Measurements from ENCODE around the gene PPIF. TPM values are rescaled to one million over a fixed set of nuclear protein-coding genes. Genes with fewer than 3 reads are reported as not detected.
A peak's percentile ranks its signal among the peaks of the same experiment; 100 is the strongest.

Gene PPIF
- polyA plus RNA-seq, 1 donor (not counting 4 experiments of a cell fraction or from before 2014, with no cell fraction given) = 71.3 TPM

DNA sequence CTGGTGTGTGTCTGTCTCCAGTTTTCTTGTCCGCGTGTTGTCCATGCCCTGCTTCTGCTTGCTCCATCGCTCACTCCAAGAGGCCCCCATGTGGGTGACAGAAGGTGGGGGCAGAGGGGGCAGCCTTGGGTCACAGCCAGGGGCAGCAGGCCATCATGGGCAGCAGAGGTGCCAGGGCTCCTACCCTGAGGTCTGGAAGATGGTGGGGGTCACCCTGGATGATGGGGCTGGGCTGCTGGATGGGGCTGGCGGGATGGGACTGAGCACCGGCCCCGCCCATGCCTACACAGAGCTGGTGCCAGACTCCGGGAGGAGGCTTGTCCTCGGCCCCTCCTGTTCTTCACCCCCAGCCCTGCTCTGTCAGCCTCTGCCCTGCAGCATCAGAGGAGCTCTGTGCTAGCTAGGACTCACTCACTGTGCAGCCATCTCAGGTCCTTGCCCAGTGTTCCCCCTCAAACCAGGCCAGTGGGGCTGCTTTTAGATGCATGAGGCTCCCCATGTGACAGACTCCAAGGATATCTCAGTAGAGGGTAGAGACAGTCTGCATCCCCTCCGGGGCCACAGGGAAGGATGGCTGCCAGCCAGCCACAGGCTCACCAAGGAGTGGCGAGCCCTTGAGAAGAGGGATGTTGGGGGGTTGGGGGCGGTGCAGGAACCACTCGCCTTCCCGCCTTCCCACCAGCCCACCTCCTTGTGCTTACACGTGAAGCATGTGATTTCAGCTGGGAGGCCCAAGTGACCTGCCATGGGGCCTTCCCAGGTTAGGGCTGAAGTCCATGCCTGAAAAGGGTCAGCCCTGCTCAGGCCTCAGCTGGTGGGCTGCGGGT is 35.5 kb upstream of the PPIF start:
- DNase-seq (ENCODE audit: low read depth, low spot score) (no peak), FAIRE-seq (no peak)
- Histone ChIP-seq H3K27ac (ENCODE audit: control insufficient read depth, insufficient read depth, low read length) (no peak overlapping the region), H3K27me3 (ENCODE audit: control insufficient read depth, extremely low read depth, insufficient read depth, low read length) (no peaks in the 10 kb centered on the region), H3K9me3 (ENCODE audit: control insufficient read depth, low read depth, low read length) (no peaks in the 10 kb centered on the region), H3K79me2 (ENCODE audit: control insufficient read depth, insufficient read depth, low read length) (no peaks in the 10 kb centered on the region), H3K36me3 (ENCODE audit: control insufficient read depth in 2 of 2, extremely low read depth in 1 of 2, insufficient read depth in 2 of 2, low read length in 2 of 2) (peaks cover 10 to 19% of the 10 kb centered on the region in 2 experiments), H3K4me1 (ENCODE audit: control insufficient read depth, extremely low read depth, insufficient read depth, low read length) (peaks cover 12% of the 10 kb centered on the region), H4K20me1 (ENCODE audit: control insufficient read depth, extremely low read depth, insufficient read depth, low read length) (no peaks in the 10 kb centered on the region), H3K4me2 (ENCODE audit: control insufficient read depth, extremely low read depth, insufficient read depth, low read depth, low read length) (no peak overlapping the region), H2AFZ (ENCODE audit: control insufficient read depth, low read length) (no peak overlapping the region), H3K4me3 (ENCODE audit: control insufficient read depth in 2 of 3, extremely low read depth in 1 of 3, insufficient read depth in 2 of 3, low read depth in 1 of 3, low read length in 3 of 3) (peak overlapping the region in 1 of 3 experiments; percentile 40), H3K9me1 (ENCODE audit: control insufficient read depth, extremely low read depth, insufficient read depth, low read length) (no peaks in the 10 kb centered on the region), H3K9ac (ENCODE audit: control insufficient read depth, extremely low read depth, insufficient read depth, low read length) (no peak overlapping the region)
- TF ChIP-seq, protein P1, sequence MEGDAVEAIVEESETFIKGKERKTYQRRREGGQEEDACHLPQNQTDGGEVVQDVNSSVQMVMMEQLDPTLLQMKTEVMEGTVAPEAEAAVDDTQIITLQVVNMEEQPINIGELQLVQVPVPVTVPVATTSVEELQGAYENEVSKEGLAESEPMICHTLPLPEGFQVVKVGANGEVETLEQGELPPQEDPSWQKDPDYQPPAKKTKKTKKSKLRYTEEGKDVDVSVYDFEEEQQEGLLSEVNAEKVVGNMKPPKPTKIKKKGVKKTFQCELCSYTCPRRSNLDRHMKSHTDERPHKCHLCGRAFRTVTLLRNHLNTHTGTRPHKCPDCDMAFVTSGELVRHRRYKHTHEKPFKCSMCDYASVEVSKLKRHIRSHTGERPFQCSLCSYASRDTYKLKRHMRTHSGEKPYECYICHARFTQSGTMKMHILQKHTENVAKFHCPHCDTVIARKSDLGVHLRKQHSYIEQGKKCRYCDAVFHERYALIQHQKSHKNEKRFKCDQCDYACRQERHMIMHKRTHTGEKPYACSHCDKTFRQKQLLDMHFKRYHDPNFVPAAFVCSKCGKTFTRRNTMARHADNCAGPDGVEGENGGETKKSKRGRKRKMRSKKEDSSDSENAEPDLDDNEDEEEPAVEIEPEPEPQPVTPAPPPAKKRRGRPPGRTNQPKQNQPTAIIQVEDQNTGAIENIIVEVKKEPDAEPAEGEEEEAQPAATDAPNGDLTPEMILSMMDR (optimal IDR thresholded peaks at IDR 0.05 in 1 of 3, IDR thresholded peaks at IDR 0.05 in 1 of 3, conservative IDR thresholded peaks at IDR 0.05 in 1 of 3; ENCODE audit: extremely low read depth in 1 of 3, insufficient read depth in 2 of 3, low read length in 3 of 3) = no peak
- TF ChIP-seq EZH2 (IDR thresholded peaks at IDR 0.05; ENCODE audit: low read length) = no peak
- dilution Hi-C loops (cut with MboI; ENCODE audit: extremely low pct_ligation_motif_present, low sequenced_read_pairs) = no loop called here

DNA sequence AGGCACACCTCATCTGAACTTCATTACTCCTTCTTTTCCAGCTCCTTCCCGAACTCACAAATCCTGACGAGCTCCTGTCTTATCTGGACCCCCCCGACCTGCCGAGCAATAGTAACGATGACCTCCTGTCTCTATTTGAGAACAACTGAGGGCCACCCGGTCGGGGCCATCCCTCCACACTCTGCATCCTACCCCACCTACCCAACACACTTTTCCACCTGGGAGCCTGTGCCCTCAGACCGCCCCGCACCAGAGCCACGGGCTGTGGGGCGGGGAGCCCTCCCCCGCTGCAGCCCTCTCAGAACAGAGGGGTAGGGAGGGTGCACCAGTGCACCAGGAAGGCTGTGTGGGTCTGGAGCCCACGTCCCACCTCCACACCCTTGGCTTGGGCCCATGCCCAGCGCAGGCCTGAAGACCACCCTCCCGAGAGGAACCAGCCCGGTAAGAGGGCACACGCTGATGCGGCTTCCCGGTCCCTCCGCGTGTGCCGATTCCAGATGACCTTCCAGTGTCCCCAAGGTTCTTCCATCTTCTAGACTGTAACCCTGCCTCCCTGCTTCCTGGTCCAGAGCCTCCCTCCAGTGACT is 34.6 kb upstream of the PPIF start:
- no peak overlapping the region for H2AFZ ChIP-seq (ENCODE audit: control insufficient read depth, low read length)
- no peak for TF ChIP-seq EZH2 (IDR thresholded peaks at IDR 0.05; ENCODE audit: low read length)
- TF ChIP-seq, protein P1 (optimal IDR thresholded peaks at IDR 0.05 in 1 of 3, IDR thresholded peaks at IDR 0.05 in 1 of 3, conservative IDR thresholded peaks at IDR 0.05 in 1 of 3; ENCODE audit: extremely low read depth in 1 of 3, insufficient read depth in 2 of 3, low read length in 3 of 3) = no peak
- FAIRE-seq (no peak), DNase-seq (ENCODE audit: low read depth, low spot score) (no peak)
- no peaks in the 10 kb centered on the region for H3K9me1 ChIP-seq (ENCODE audit: control insufficient read depth, extremely low read depth, insufficient read depth, low read length)
- no peak overlapping the region for H3K27ac ChIP-seq (ENCODE audit: control insufficient read depth, insufficient read depth, low read length)
- H3K36me3 ChIP-seq (ENCODE audit: control insufficient read depth in 2 of 2, extremely low read depth in 1 of 2, insufficient read depth in 2 of 2, low read length in 2 of 2) = peaks cover 7 to 13% of the 10 kb centered on the region in 2 experiments
- no peak overlapping the region for H3K4me3 ChIP-seq (ENCODE audit: control insufficient read depth in 2 of 3, extremely low read depth in 1 of 3, insufficient read depth in 2 of 3, low read depth in 1 of 3, low read length in 3 of 3)
- peaks cover 21% of the 10 kb centered on the region for H3K4me1 ChIP-seq (ENCODE audit: control insufficient read depth, extremely low read depth, insufficient read depth, low read length)
- no peaks in the 10 kb centered on the region for H4K20me1 ChIP-seq (ENCODE audit: control insufficient read depth, extremely low read depth, insufficient read depth, low read length)
- no peak overlapping the region for H3K9ac ChIP-seq (ENCODE audit: control insufficient read depth, extremely low read depth, insufficient read depth, low read length)
- no peak overlapping the region for H3K4me2 ChIP-seq (ENCODE audit: control insufficient read depth, extremely low read depth, insufficient read depth, low read depth, low read length)
- no peaks in the 10 kb centered on the region for H3K9me3 ChIP-seq (ENCODE audit: control insufficient read depth, low read depth, low read length)
- dilution Hi-C loops (cut with MboI; ENCODE audit: extremely low pct_ligation_motif_present, low sequenced_read_pairs) = no loop called here
- no peaks in the 10 kb centered on the region for H3K27me3 ChIP-seq (ENCODE audit: control insufficient read depth, extremely low read depth, insufficient read depth, low read length)
- no peaks in the 10 kb centered on the region for H3K79me2 ChIP-seq (ENCODE audit: control insufficient read depth, insufficient read depth, low read length)

All from keratinocyte (primary cell).